HT-29 (cell line): Measurements from ENCODE around the gene NEDD4L. TPM values are rescaled to one million over a fixed set of nuclear protein-coding genes. Genes with fewer than 3 reads are reported as not detected.

ENCODE experiments used
- DNase-seq: peaks from one replicate; pipeline ENCODE4 v3.0.0-alpha.2; 2015; ENCODE audit warnings: low spot score
- total RNA-seq: library from RNA; depleted of rRNA; stranded (reverse); fragments of >200 nt; shearing (Covaris generic); gene quantifications from 2 replicates; pipeline ENCODE4 v1.2.3, GENCODE V29; 2014

Gene NEDD4L
- total RNA-seq, 1 experiment from 2014 or later: 83.9 TPM

DNA sequence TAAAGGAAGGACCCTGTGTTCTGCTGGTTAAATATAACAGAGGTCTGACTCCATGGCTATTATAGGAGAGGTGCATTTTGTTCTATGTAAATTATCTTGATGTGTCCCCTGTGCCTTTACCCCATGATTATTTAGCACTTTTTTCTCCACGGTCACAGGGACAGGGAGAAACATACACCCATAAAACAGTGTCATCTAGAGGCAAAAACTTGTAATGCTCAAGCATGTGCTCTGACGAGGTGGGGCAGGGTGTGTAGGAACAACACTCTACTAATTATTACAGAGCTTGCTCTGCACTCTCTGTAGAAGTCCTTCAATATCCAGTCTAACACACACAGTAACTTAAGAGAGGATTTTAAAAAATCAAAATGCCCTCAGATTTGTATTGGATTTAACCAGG is 187.9 kb downstream of the NEDD4L start:
- DNase-seq: peak; percentile 60

DNA sequence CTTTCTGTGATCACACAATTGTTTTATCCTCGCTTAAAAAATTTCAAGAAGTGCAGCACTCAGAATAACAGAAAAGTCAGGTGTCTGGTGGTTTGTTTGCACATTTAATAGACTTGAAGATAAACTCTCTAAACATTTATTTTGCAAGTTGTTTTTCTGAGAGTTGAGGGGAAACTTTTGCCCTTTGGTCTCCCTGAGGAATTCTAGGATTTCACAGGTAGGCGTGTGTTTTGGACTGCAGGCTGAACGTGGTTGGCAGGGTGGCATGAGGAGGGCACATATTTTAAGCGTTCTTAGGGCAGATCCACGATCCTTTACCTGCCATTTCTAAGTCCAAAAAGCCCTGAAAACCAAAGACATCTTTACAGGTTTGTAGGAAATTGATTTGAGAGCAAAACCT is 188.6 kb downstream of the NEDD4L start:
- no peak for DNase-seq

DNA sequence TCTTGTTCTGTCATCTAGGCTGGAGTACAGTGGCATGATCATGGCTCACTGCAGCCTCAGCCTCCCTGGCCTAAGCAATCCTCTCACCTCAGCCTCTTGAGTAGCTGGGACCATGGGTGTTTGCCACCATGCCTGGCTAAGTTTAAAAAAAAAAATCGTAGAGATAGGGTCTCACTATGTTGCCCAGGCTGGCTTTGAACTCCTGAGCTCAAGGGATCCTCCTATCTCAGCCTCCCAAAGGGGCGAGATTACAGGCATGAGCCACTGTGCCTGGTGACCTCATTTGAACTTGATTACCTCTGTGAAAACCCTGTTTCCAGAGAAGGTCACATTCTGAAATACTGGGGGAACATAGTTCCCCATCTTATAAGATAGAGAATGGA is 190.3 kb downstream of the NEDD4L start:
- DNase-seq: no peak

DNA sequence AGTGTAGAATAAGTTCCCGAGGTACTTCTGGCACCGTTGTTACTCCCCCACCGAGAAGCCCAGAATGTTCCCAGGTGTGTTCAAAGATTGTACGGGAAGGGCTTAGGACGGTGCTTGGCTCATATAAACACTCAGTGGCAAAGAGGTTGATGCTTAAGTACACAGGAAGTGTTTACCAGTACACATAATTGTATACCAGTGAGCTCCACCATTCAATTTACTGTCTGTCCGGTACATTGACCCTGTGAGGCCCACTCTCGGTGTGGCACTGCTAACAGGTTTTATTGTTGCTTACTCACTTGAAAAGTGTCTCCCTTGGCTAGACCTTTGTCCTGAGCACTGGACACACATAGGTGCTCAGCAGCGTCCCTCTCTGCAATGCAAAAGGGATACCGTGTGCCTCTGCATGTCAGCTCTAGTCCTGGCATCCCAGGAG is 191.0 kb downstream of the NEDD4L start:
- DNase-seq: no peak

DNA sequence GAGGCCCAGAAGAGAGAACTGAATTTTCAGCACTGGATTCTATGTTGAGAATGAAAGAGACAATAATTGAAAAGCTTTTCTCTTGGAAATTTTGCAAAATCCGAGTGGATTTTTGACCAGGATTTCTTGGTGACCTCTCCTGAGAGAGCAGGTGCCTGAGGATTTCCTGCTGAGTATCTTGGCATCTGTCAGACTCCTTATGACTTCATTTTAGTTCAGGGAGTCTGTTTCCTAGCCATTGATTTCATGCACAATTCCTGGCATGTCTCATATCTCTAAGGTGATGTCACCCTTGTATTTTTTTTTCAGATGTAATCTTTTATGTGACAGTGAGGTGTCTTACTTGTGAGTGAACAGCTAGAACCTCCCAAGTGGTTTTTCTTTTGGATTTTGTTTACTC is 195.9 kb downstream of the NEDD4L start:
- no peak for DNase-seq

DNA sequence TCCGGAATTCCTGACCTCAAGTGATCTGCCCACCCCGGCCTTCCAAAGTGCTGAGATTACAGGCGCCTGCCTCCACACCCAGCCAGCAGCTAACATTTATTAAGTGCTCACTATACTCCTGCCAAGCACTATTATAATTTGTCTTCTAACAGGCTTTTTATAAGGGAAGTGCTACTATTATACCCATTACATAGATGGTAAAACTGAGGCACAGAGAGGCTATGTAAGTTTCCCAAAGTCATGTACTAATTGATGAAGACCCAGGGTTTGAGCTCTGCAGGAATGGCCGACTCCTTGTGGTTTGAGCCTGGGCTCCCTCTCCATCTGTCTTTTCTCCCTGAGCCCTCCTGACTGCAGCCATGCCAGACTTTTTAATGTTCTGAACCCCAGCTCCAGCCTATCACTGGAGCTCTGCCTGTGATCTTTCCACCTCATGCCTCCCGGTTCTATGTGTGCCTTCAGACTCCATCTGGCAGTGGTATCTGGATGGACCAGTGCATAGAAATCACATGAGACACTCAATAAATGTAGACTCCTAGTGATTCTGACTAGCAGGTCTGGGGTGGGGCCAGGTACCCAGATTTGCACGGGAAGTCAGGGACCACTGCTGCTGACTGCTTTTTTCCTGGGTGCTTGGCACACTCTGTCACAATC is 197.1 kb downstream of the NEDD4L start:
- no peak for DNase-seq

DNA sequence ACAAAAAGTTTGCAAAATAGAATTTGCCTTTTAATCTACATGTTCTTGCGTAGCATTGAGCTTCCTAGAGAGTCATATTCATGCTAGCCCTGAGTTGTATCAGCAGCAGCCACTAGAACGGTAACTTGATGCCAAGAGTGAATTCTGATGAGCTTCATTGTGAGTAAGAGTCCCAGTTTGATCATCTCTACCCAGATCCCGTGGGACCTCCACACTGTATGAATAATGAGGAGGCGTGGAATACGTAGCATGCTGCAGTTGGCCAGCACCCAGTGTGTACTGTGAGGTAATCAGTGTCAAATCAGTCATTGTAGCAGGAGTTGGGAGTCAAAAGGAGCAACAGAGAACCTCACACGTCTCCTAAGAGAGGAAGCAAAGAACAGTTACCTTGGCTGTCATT is 197.9 kb downstream of the NEDD4L start:
- DNase-seq: no peak

DNA sequence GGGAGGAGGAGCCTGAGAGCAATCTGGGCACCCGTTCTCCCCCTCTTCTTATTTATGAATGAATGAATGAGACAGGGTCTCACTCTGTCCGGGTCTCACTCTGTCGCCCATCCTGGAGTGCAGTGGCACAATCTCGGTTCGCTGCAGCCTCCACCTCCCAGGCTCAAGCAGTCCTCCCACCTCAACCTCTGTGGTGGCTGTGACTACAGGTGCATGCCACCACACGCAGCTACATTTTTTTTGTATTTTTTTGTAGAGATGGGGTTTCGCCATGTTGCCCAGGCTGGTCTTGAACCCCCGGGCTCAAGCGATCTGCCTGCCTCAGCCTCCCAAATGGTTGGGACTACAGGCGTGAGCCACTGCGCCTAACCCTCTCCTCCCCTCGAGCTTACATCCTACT is 198.4 kb downstream of the NEDD4L start:
- DNase-seq: no peak

DNA sequence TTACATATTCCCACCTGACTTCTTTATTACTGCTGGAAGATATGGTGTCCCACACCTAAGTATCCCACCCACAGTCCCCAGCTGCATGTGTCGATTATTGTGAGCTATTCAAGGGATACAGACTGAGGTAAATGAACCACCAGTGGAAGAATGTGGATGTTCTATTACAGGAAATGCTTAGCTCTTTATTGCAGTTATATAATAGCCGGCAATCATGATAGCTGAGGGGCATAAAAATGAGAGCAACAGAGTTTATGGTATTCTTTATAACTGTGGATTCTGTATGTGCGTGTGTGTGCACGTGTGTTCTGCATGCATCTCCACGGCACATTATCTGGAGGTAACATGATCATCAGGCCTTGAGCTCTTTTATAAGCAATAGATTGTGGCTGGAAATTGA is 198.9 kb downstream of the NEDD4L start:
- DNase-seq: no peak

DNA sequence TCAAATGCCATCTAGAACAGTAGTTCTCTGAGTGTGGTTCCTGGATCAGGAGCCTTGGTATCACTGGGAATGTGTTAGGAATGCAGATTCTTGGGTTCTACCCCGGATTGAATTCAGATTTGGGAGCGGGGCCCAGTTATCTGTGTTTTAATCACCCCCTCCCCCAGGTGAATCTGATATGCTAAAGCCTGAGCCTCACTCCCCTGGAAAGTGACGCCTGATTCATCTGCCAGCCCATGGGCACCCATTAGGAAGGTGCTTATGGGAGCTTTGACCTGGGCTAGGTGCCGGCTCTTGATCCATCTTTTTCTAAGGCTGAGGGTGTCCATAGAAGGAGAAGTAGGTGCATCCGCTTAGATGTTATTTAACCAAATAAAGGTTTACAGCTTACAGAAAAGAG is 199.4 kb downstream of the NEDD4L start:
- no peak for DNase-seq

DNA sequence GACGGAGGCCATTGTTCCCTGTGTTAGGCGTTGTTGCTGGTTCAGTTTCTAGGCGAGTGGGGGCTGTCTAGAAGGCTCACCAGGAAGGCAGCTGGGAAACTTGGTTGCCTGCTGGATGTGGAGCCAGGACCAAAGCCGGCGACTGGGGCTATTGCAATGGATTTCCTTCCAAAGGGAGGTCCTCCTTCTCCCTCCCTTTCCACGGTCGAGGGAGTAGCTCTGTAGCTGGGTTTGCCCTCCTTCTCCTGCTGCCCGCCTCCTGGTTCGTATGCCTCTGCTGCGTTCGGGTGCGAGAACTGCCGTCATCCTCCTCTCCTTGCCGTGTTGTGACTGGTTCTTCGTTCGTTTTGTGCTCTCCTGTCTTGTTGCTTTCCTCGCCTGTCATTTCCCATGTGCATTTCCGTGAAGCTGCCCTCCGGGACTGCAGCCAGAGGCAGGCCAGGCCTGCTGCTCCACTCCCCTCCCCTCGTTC is 203.4 kb downstream of the NEDD4L start:
- DNase-seq: no peak

DNA sequence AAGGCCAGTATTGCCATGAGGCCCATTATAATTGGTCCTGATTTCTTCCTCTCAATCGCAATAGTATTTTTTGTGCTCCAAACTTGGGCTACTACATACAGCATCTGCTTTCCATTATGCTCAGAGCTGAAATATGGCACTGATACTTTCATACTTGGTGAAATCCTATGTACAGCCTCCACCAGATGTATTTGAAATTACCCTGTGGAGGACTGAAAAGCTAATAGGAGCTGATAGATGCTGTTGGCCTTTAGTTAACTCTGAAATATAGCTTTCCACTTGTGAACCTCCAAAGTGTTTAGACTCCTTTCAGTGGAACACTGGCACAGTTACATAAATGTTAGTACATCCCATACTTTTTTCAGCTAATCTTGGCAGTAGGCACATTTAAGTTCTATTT is 205.7 kb downstream of the NEDD4L start:
- no peak for DNase-seq

DNA sequence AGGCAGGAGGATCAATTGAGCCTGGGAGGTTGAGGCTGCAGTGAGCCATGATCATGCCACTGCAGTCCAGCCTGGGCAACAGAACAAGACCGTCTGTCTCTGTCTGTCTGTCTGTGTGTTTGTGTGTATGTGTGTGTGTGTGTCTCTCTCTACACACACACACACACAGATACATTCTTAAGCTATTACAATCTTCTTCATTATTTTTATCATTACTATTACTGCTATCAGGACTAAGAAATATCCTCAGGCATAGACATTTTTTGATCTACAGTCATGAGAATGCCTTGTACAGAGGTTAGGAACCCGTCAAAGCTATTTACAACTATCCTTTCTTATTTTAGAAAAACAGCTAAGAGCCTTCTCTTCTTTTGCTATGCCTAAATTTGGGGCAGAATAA is 207.4 kb downstream of the NEDD4L start:
- no peak for DNase-seq

DNA sequence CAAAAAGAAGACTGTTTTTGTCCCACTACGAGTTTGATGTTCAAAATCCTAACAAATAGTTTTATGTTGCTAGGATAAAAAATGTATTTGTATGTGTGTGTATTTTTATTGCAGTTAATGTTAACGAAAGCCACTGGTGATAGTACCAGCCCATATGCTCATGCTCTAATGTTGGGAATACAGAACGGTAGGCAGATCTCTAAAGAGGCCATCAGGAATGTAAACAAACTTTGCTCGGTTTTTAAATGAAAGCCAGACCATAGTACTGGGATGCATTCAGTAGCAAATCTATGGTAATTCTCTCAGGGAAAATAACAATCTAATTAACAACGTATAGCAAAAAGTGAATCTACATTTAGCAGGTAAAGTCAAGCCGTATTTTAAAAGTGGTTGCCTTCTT is 208.1 kb downstream of the NEDD4L start:
- DNase-seq: no peak

DNA sequence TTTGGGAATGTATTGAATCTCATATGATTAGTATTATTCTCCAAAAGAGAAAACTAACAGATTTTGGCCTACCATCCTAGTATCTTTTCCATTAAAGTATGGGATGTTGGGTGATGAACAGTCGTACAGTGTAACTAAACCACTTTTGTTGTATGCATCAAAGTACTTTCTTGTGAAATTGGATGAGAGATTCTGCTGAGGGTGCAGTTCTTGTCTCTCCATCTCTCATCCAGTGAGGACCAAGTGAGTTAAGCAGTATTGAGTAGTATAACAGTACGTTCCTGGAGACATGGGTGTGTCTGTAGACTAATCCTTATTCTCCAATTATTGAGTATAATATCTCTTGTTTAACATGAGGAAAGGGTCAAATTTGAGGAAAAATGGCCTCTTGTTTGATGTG is 209.3 kb downstream of the NEDD4L start:
- no peak for DNase-seq

DNA sequence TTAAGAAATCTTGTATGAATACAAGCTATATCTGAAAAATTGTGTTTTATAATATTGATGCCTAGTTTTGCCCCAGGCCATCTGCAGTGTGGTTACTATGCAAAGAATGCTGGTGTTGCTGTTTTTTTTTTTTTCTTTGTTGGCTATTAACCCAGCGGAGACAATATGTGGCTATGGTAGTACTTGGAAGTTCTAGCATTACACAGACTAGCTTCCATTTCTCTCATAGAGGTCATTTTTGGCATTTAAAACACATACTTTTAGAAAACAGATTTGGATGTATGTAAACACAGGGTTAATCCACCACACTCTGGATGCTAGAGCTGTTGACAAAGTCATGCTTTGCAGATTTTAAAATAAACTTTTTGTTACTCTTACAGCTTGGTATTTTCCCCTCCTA is 209.8 kb downstream of the NEDD4L start:
- DNase-seq: no peak

DNA sequence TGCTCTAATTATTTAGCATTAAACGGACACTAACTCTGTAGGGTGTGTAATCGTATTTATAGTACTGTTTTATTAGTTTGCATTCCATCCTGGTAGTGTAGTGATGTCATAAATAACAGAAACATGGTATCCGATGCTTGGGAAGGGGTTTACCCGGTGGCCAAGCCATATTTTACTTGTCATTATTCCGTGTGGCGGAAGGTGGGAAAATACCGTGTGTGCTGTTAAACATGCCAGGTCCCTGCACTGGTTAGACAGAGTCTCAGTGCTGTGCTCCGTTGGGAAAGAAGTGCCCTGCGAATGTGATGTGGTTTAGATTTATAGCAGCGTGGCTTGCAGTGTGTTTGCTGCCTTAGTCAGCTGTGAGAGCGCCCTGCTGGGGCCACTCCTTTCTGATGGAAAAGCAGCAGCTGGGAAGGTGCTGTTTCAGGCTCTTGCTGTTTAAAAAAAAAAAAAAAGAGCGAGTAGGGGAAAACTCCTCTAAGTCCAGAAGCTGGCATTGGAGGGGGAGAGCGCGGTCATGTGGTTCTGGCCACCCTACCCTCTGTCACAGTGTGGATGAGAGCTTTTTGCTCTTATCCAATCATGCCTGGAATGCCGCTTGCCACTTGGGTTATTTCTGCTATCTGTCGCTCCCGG is 211.0 kb downstream of the NEDD4L start:
- no peak for DNase-seq

DNA sequence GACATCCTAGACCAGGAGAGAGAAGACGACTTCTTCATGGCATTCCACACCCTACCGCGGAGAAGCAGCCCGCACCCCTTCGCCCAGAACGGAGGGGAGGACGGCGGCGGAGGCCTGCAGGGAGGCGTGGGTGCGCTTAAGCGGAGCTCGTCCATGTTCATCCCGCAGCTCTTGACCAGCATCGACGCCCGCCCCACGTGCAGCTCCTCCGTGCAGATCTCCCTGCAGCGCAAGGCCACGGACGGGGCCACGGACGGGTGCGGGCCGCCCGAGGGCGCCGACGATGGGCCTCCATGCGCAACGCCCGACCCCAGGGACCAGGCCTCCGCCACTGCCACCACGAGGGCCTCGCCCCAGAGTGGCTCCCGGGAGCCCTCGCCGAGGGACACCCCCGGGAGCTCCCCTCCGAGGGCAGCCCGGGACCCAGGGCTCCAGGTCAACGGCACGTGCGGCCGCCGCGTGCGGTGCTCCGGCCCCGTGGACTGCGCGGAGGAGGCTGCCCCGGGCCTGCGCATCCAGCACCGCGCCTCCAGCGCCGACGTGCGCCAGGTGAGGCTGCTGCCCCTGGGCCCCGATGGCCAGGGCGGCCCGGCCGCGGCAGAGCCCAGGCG is 211.8 kb downstream of the NEDD4L start:
- no peak for DNase-seq

DNA sequence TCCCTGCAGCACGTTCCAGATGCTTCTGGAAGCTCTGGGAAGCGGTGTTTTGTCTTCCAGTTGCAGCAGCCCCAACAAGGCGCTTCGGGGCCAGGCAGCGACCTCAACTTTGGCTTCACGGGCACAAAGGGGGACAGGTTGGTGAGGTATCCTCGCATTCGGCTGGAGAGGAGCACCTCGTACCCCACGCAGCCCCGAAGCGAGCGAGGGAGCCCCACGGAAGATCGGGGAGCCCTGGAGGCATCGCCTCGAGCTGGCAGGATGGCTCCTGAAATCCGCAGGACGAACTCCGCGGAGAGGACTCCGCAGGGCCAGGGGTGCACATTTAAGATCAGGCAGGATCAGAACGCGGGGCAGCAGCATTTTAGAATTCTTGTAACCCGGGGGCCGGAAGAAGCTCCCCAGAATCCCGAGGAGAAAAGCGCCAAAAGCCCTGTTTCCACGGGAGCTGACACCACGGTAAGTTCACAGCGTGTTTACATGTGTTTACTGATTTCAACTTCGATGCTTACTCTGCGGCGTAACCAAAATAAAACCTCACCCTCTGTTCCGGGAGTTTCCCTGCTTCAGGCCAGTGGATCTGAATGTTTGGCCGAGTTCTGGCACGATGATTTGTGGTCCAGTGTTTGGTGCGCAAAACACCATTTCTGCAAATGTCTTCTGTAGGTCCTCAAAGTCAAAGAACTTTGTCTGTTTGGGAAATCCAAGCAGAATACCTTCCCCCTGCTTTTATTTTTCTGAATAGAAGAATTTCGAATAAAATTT is 212.5 kb downstream of the NEDD4L start:
- DNase-seq: no peak

DNA sequence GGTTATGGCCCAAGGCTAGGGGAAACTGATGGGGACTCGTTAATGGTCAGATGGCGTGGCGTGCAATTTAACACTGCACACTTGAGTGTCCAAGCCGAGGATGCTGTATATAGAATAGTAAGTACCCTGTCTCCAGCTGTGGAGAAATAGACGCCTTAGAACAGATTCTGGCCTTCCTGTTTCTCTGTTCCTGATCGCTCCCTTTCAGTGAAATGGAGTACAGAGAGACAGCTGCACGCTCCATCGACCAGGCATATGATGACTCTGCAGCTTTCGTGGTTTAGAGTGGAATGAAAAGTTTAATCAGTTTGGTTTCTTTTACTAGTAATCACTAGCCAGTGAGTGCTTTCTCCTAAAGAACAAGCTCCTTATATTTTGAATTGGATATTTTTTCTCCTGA is 213.4 kb downstream of the NEDD4L start:
- no peak for DNase-seq

DNA sequence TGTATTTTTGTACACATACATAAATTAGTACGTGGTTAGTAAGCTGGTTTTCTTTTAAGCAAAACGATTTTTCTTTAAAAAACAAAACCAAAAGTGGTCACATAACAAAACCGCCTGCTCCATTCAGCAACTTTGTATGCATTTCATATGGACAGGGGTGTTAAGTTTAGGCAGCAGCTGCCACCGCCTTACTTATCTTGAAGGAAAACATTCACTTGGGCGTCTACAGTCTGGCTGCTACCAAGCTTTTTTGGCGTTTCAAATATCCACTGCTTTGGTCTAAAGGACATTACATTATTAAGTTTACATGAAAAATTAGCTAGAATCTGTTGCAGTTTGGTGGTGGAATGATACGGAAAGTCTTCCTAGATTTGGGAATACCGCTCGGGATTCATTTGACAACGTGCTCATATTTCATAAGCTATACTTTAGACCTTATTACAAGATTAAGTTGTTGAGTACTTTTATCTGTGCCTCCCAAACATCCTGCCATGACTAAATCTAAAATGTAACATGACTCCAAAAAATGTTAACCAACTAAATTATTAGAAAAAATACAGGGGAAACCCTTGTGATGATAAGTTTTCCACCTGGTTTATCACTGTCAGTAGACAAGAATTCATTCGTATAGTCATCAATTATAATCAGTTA is 214.8 kb downstream of the NEDD4L start:
- no peak for DNase-seq
